K562 (cell line): Measurements from ENCODE around the gene DNAJB14.

Experiments used
- EP300 ChIP-seq: IDR thresholded peaks from 2 replicates; pipeline ENCODE4 v1.6.1; 2012; ENCODE audit warnings: low read length, improper control_type of control experiment
- FOXK1 ChIP-seq: sonication (generic); formaldehyde crosslinking; IDR thresholded peaks from 2 replicates; pipeline ENCODE4 v1.8.0; 2022; ENCODE audit warnings: missing genetic modification reagents, mild to moderate bottlenecking, borderline replicate concordance
- MGA ChIP-seq: fragments of 450-650 bp; IDR thresholded peaks from 2 replicates; pipeline ENCODE4 v1.6.1; 2016; ENCODE audit warnings: mild to moderate bottlenecking, moderate library complexity
- MYNN ChIP-seq, 2 experiments: sonication (generic); formaldehyde crosslinking in 1 of 2; IDR thresholded peaks; 2 replicates each; pipeline versions ENCODE4 v1.5.0 to v1.6.1; 2016 to 2020; ENCODE audit warnings: antibody characterized with exemption in 1 of 2, missing genetic modification reagents in 1 of 2
- SMARCA5 ChIP-seq: fragments of 450-650 bp; IDR thresholded peaks from 2 replicates; pipeline ENCODE4 v1.6.1; 2016
- ZNF766 ChIP-seq: fragments of 200-800 bp; sonication (Bioruptor generic); conservative IDR thresholded peaks from 2 replicates; pipeline ENCODE4 v1.6.1; 2016; ENCODE audit warnings: missing genetic modification characterization, missing compliant biosample characterization

DNA sequence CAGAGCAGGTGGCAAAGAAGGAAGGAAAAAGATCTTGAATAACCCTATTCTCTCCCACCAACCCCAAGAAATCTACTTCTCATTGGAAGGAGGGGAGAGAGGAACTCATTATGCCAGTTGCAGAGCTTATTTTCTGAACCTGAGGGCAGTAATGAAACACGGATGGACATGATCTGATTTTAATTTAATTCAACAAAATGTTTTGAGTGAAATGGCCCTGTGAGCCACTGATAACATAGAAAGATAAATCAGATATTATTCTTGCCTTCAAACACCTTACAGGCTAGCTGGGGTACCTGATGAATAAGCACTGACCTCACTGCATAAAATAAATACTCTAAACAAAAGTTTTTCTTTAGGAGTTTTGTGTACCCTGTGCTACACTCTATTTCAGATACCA lies 99.5 kb downstream of the DNAJB14 start:
- TF ChIP-seq EP300 = no peak
- TF ChIP-seq SMARCA5 = no peak
- TF ChIP-seq FOXK1 (CRISPR knock-in tag) = no peak
- TF ChIP-seq MGA = no peak
- TF ChIP-seq ZNF766 (CRISPR knock-in tag) = no peak
- TF ChIP-seq MYNN (IDR thresholded peaks at IDR 0.05) = no peak
- TF ChIP-seq MYNN (CRISPR knock-in tag; IDR thresholded peaks at IDR 0.05) = no peak
